ENCODE data around the gene DYRK1A.

DYRK1A gene

GRCh38 chr21:37553078-37553481, 186.5 kb downstream of the DYRK1A start:
- Mint-ChIP-seq H3K4me3 (peak overlapping the region in 1 of 3 experiments; percentile 8), H3K36me3 (ENCODE audit: low read depth) (no peaks in the 10 kb centered on the region), H3K27ac (peak overlapping the region; percentile 33 to 59 (median 44)), H3K9me3 (peaks cover 5% of the 10 kb centered on the region), H3K27me3 (ENCODE audit: low read depth) (peaks cover 31% of the 10 kb centered on the region), H3K4me1 (peaks cover 72% of the 10 kb centered on the region)
- no peak for TF ChIP-seq CTCF (IDR thresholded peaks at IDR 0.05; ENCODE audit: unreplicated experiment in 3 of 3)

- H3K4me1 Mint-ChIP-seq, result peaks cover 64% of the 10 kb centered on the region
- H3K36me3 Mint-ChIP-seq (ENCODE audit: low read depth), result no peaks in the 10 kb centered on the region
- H3K27ac Mint-ChIP-seq, result peak overlapping the region; percentile 37 to 75 (median 45)
- peaks cover 35% of the 10 kb centered on the region for H3K27me3 Mint-ChIP-seq (ENCODE audit: low read depth)
- H3K4me3 Mint-ChIP-seq, result peak overlapping the region in 2 of 3 experiments; percentile 1 to 7
- H3K9me3 Mint-ChIP-seq, result peaks cover 15% of the 10 kb centered on the region
- no peak for TF ChIP-seq CTCF (IDR thresholded peaks at IDR 0.05; ENCODE audit: unreplicated experiment in 3 of 3)
These were observed 188.2 kb downstream of the DYRK1A start for GRCh38 chr21:37554661-37555379.

GRCh38 chr21:37555672-37556261, 189.2 kb downstream of the DYRK1A start:
- peaks cover 35% of the 10 kb centered on the region for H3K27me3 Mint-ChIP-seq (ENCODE audit: low read depth)
- H3K36me3 Mint-ChIP-seq (ENCODE audit: low read depth), result no peaks in the 10 kb centered on the region
- H3K4me1 Mint-ChIP-seq, result peaks cover 57% of the 10 kb centered on the region
- peak overlapping the region; percentile 45 to 87 (median 75) for H3K27ac Mint-ChIP-seq
- H3K4me3 Mint-ChIP-seq, result peak overlapping the region in 1 of 3 experiments; percentile 56
- H3K9me3 Mint-ChIP-seq, result peaks cover 15% of the 10 kb centered on the region
- no peak for TF ChIP-seq CTCF (IDR thresholded peaks at IDR 0.05; ENCODE audit: unreplicated experiment in 3 of 3)

- Mint-ChIP-seq H3K27me3 (ENCODE audit: low read depth) (peaks cover 35% of the 10 kb centered on the region), H3K36me3 (ENCODE audit: low read depth) (no peaks in the 10 kb centered on the region), H3K27ac (peak overlapping the region in 1 of 3 experiments; percentile 29), H3K9me3 (peaks cover 15% of the 10 kb centered on the region), H3K4me3 (peak overlapping the region in 1 of 3 experiments; percentile 26), H3K4me1 (peaks cover 49% of the 10 kb centered on the region)
- TF ChIP-seq CTCF (IDR thresholded peaks at IDR 0.05; ENCODE audit: unreplicated experiment in 3 of 3), result no peak
These were observed 190.8 kb downstream of the DYRK1A start for GRCh38 chr21:37557261-37557950.

- peaks cover 43% of the 10 kb centered on the region for H3K4me1 Mint-ChIP-seq
- H3K27ac Mint-ChIP-seq, result peak overlapping the region in 1 of 3 experiments; percentile 20
- H3K9me3 Mint-ChIP-seq, result peaks cover 15% of the 10 kb centered on the region
- peaks cover 30% of the 10 kb centered on the region for H3K27me3 Mint-ChIP-seq (ENCODE audit: low read depth)
- no peak overlapping the region for H3K4me3 Mint-ChIP-seq
- no peaks in the 10 kb centered on the region for H3K36me3 Mint-ChIP-seq (ENCODE audit: low read depth)
- no peak for TF ChIP-seq CTCF (IDR thresholded peaks at IDR 0.05; ENCODE audit: unreplicated experiment in 3 of 3)
These were observed 192.2 kb downstream of the DYRK1A start for GRCh38 chr21:37558676-37559211.

Data from nephron (organoid).